IMR-90 (cell line): ENCODE measurements around the gene DERA. TPM values are rescaled to one million over a fixed set of nuclear protein-coding genes. Genes with fewer than 3 reads are reported as not detected.

ENCODE experiments used
- ATAC-seq: fragments of 200-7000 bp; cut with Tn5 transposase; 2 replicates; pipeline ENCODE4 v1.9.1; 2020; ENCODE audit warnings: low read depth, mild to moderate bottlenecking, moderate library complexity
- BruUV-seq: library from RNA; stranded (reverse); fragments of 400-500 nt; replicated peaks from 2 replicates; lab custom pipeline; 2021; lab: Mats Ljungman, UMichigan
- CTCF ChIA-PET: fragments of 300-600 bp; formaldehyde crosslinking; extraction: SDS; loops from one replicate; lab custom pipeline; 2021; ENCODE audit warnings: antibody characterized with exemption; lab: Yijun Ruan, JAX
- POLR2A ChIA-PET: fragments of 300-600 bp; sonication (Branson Sonifier 250); formaldehyde crosslinking; loops from one replicate; lab custom pipeline; 2022; ENCODE audit warnings: antibody characterized with exemption; ENCODE audit not compliant: unreplicated experiment; lab: Charles Lee
- DNase-seq: peaks from one replicate; pipeline ENCODE4 v3.0.0; 2013
- H2AFZ ChIP-seq: replicated peaks from 2 replicates; pipeline ENCODE3; 2013; ENCODE audit warnings: low read length, mild to moderate bottlenecking; ENCODE audit not compliant: poor library complexity
- H2AK5ac ChIP-seq: 2 replicates; pipeline ENCODE4 v1.6.1; 2013; ENCODE audit warnings: low read depth, low read length, inconsistent platforms
- H2AK9ac ChIP-seq: replicated peaks from 2 replicates; pipeline ENCODE3; 2013; ENCODE audit warnings: mild to moderate bottlenecking, low read depth, low read length, moderate library complexity; ENCODE audit not compliant: poor library complexity
- H2BK120ac ChIP-seq: 2 replicates; pipeline ENCODE4 v1.6.1; 2013; ENCODE audit warnings: low read depth, low read length, inconsistent platforms
- H2BK15ac ChIP-seq: 3 replicates; pipeline ENCODE4 v1.6.1; 2013; ENCODE audit warnings: low read depth, low read length, inconsistent platforms
- H2BK20ac ChIP-seq: 2 replicates; pipeline ENCODE4 v1.6.1; 2013; ENCODE audit warnings: low read depth, mild to moderate bottlenecking, inconsistent platforms, low read length, moderate library complexity
- H2BK5ac ChIP-seq: 2 replicates; pipeline ENCODE4 v1.6.1; 2013; ENCODE audit warnings: mild to moderate bottlenecking, low read depth, low read length, inconsistent platforms; ENCODE audit not compliant: poor library complexity, severe bottlenecking
- H3K14ac ChIP-seq: replicated peaks from 2 replicates; pipeline ENCODE4 v1.6.1; 2013; ENCODE audit warnings: low read depth, low read length, inconsistent platforms
- H3K18ac ChIP-seq: 2 replicates; pipeline ENCODE4 v1.6.1; 2013; ENCODE audit warnings: low read depth, low read length, control low read depth
- H3K23ac ChIP-seq: 2 replicates; pipeline ENCODE4 v1.6.1; 2013; ENCODE audit warnings: low read depth, low read length, inconsistent platforms
- H3K27ac ChIP-seq: 2 replicates; pipeline ENCODE4 v1.5.1; 2013; ENCODE audit warnings: mild to moderate bottlenecking, control low read depth, low read length; ENCODE audit not compliant: insufficient read depth
- H3K27me3 ChIP-seq: 2 replicates; pipeline ENCODE4 v1.6.1; 2013; ENCODE audit warnings: low read length; ENCODE audit not compliant: control insufficient read depth, insufficient read depth
- H3K36me3 ChIP-seq: 2 replicates; pipeline ENCODE4 v1.6.1; 2013; ENCODE audit warnings: low read length, mixed read lengths; ENCODE audit not compliant: control insufficient read depth, insufficient read depth
- H3K4ac ChIP-seq: 2 replicates; pipeline ENCODE4 v1.6.1; 2013; ENCODE audit warnings: low read depth, low read length, inconsistent platforms
- H3K4me1 ChIP-seq: 2 replicates; pipeline ENCODE4 v1.6.1; 2013; ENCODE audit warnings: low read length, mixed read lengths; ENCODE audit not compliant: control insufficient read depth, insufficient read depth
- H3K4me2 ChIP-seq: 2 replicates; pipeline ENCODE4 v1.6.1; 2013; ENCODE audit warnings: low read depth, mild to moderate bottlenecking, control low read depth, low read length, moderate library complexity
- H3K4me3 ChIP-seq: 2 replicates; pipeline ENCODE4 v1.5.1; 2013; ENCODE audit warnings: low read depth, mild to moderate bottlenecking, control low read depth, low read length, moderate library complexity; ENCODE audit not compliant: insufficient read depth
- H3K56ac ChIP-seq: 2 replicates; pipeline ENCODE4 v1.6.1; 2013; ENCODE audit warnings: low read length, inconsistent platforms; ENCODE audit not compliant: insufficient read depth; ENCODE audit errors: extremely low read depth
- H3K79me1 ChIP-seq, 2 experiments: 2 replicates each; pipeline ENCODE4 v1.6.1; 2013; ENCODE audit warnings: low read length in 2 of 2, inconsistent platforms in 1 of 2, low read depth in 1 of 2
- H3K9ac ChIP-seq: 2 replicates; pipeline ENCODE4 v1.6.1; 2013; ENCODE audit warnings: low read depth, low read length, control low read depth
- H3K9me1 ChIP-seq: 2 replicates; pipeline ENCODE4 v1.6.1; 2013; ENCODE audit warnings: low read length, inconsistent platforms; ENCODE audit not compliant: insufficient read depth
- H3K9me3 ChIP-seq: 2 replicates; pipeline ENCODE4 v1.6.1; 2013; ENCODE audit warnings: low read length; ENCODE audit not compliant: control insufficient read depth, insufficient read depth
- H4K20me1 ChIP-seq: 2 replicates; pipeline ENCODE4 v1.6.1; 2013; ENCODE audit warnings: low read length, inconsistent platforms; ENCODE audit not compliant: insufficient read depth
- H4K5ac ChIP-seq: 2 replicates; pipeline ENCODE4 v1.6.1; 2013; ENCODE audit warnings: mild to moderate bottlenecking, low read depth, low read length, control low read depth
- H4K8ac ChIP-seq, 2 experiments: 2 replicates each; pipeline ENCODE4 v1.6.1; 2013; ENCODE audit warnings: low read depth in 2 of 2, low read length in 2 of 2, control low read depth in 1 of 2, inconsistent platforms in 1 of 2
- H4K91ac ChIP-seq: 2 replicates; pipeline ENCODE4 v1.6.1; 2013; ENCODE audit warnings: low read depth, low read length, inconsistent platforms; ENCODE audit not compliant: insufficient read depth
- BHLHE40 ChIP-seq: fragments of 150-350 bp; IDR thresholded peaks from 2 replicates; pipeline ENCODE4 v1.6.1; 2016; ENCODE audit warnings: mild to moderate bottlenecking, low read depth, low read length
- CEBPB ChIP-seq: IDR thresholded peaks from 2 replicates; pipeline ENCODE4 v1.6.1; 2012; ENCODE audit warnings: low read depth, low read length, improper control_type of control experiment
- CHD1 ChIP-seq: IDR thresholded peaks from 2 replicates; pipeline ENCODE4 v1.6.1; 2012; ENCODE audit warnings: low read depth, low read length, improper control_type of control experiment
- FOS ChIP-seq: fragments of 150-350 bp; IDR thresholded peaks from 2 replicates; pipeline ENCODE4 v1.6.1; 2016; ENCODE audit warnings: low read depth, low read length
- MAFK ChIP-seq: IDR thresholded peaks from 2 replicates; pipeline ENCODE4 v1.6.1; 2012; ENCODE audit warnings: low read depth, low read length, improper control_type of control experiment
- MAZ ChIP-seq: IDR thresholded peaks from 2 replicates; pipeline ENCODE4 v1.6.1; 2012; ENCODE audit warnings: low read depth, mild to moderate bottlenecking, low read length, improper control_type of control experiment, moderate library complexity, borderline replicate concordance
- MXI1 ChIP-seq: IDR thresholded peaks from 2 replicates; pipeline ENCODE4 v1.6.1; 2012; ENCODE audit warnings: low read depth, mild to moderate bottlenecking, low read length, moderate library complexity, borderline replicate concordance
- NFE2L2 ChIP-seq: fragments of 150-350 bp; IDR thresholded peaks from 2 replicates; pipeline ENCODE4 v1.6.1; 2016; ENCODE audit warnings: low read depth, mild to moderate bottlenecking, low read length
- POLR2A ChIP-seq: IDR thresholded peaks from 2 replicates; pipeline ENCODE4 v1.6.1; 2012; ENCODE audit warnings: mild to moderate bottlenecking, low read depth, low read length
- RAD21 ChIP-seq: IDR thresholded peaks from 2 replicates; pipeline ENCODE4 v1.6.1; 2012; ENCODE audit warnings: low read length, improper control_type of control experiment
- RCOR1 ChIP-seq: IDR thresholded peaks from 2 replicates; pipeline ENCODE4 v1.6.1; 2012; ENCODE audit warnings: mild to moderate bottlenecking, low read length, improper control_type of control experiment; ENCODE audit not compliant: insufficient replicate concordance
- RFX5 ChIP-seq: IDR thresholded peaks from 2 replicates; pipeline ENCODE4 v1.8.0; 2012; ENCODE audit warnings: low read depth, mild to moderate bottlenecking, low read length, moderate library complexity
- SMC3 ChIP-seq: fragments of 150-350 bp; IDR thresholded peaks from 2 replicates; pipeline ENCODE4 v1.6.1; 2016; ENCODE audit warnings: low read depth, mild to moderate bottlenecking, antibody characterized with exemption, low read length, moderate library complexity
- WGBS, 2 experiments: methylation state at CpG; one replicate each; pipeline versions ENCODE4 v1.1.5 to v1.1.7; 2013; ENCODE audit warnings: missing lambda C conversion rate in 2 of 2; ENCODE audit not compliant: insufficient read length in 1 of 2; ENCODE audit errors: extremely low coverage in 2 of 2; 5-methylcytosine and 5-hydroxymethylcytosine counted together
- dilution Hi-C: fragments of 300-500 bp; cut with HindIII; formaldehyde crosslinking; loops from one replicate; pipeline ENCODE4 v1.14.3; 2018; ENCODE audit warnings: low sequenced_read_pairs; ENCODE audit not compliant: unreplicated experiment
- in situ Hi-C: fragments of 300-500 bp; cut with MboI; formaldehyde crosslinking; loops from 3 replicates; pipeline ENCODE4 v1.14.3; 2019; ENCODE audit warnings: low sequenced_read_pairs, inconsistent platforms, mixed read lengths
- intact Hi-C: fragments of 100-400 bp; cut with micrococcal nuclease; formaldehyde crosslinking; loops from 2 replicates; pipeline ENCODE4 v1.10.0; 2022
- polyA plus RNA-seq, 3 experiments: library from polyadenylated mRNA; depleted of rRNA; stranded (reverse); fragments of >200 nt; gene quantifications; 2 replicates each; pipeline ENCODE4 v1.2.3, GENCODE V29; 2012; ENCODE audit warnings: low replicate concordance in 1 of 3
- total RNA-seq: library from RNA; depleted of rRNA; stranded (reverse); fragments of >200 nt; gene quantifications from 2 replicates; pipeline ENCODE4 v1.2.3, GENCODE V29; 2012
- TF ChIP-seq, protein P1 (sequence below): fragments of 150-350 bp; IDR thresholded peaks from 2 replicates; pipeline ENCODE4 v1.6.1; 2017; ENCODE audit warnings: mild to moderate bottlenecking, antibody characterized with exemption, low read length, low read depth
- TF ChIP-seq, protein P2 (sequence below): conservative IDR thresholded peaks from 2 replicates; pipeline ENCODE4 v1.5.1; 2012; ENCODE audit warnings: mild to moderate bottlenecking, low read depth, low read length, improper control_type of control experiment
- TF ChIP-seq, protein P3 (sequence below): fragments of 150-350 bp; IDR thresholded peaks from 2 replicates; pipeline ENCODE4 v1.6.1; 2016; ENCODE audit warnings: low read depth, mild to moderate bottlenecking, low read length, moderate library complexity, borderline replicate concordance

Gene DERA
- total and polyA plus RNA-seq, 2 of the 4 experiments (the other 2 are of a cell fraction), result 28.1 to 58.6 TPM

DNA sequence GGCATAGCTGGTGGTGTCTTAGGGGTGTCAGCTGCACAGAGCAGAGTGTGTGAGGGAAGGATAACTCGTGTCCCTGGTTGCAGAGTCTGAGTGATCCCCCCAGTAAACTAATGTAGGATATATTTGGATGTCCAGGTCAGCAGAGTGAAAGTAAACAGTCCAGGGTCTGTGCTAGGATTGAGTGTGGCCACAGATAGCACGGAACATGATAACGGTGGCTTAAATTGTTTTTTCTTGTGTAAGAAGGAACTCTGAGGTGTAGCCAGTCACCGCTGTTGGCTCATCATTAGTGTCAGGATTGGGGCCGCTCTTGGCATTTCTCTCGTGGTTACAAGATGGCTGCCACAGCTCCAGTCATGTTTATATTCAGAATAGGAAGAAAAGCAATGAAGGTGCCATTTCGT lies 97.3 kb downstream of the DERA start:
- intact Hi-C loops, result no loop called here
- Histone ChIP-seq H3K9me1 (no peaks in the 10 kb centered on the region; the same call in 1 of the 2 replicates), H3K4me3 (no peak overlapping the region), H4K20me1 (no peaks in the 10 kb centered on the region), H3K9me3 (no peaks in the 10 kb centered on the region), H3K23ac (no peak overlapping the region), H2BK120ac (no peak overlapping the region), H3K14ac (no peak overlapping the region), H3K56ac (no peak overlapping the region), H2AK9ac (no peak overlapping the region), H3K4ac (no peak overlapping the region), H3K36me3 (peaks cover 1% of the 10 kb centered on the region; the same call in 1 of the 2 replicates), H2BK5ac (no peak overlapping the region), H2AK5ac (no peak overlapping the region), H3K9ac (no peak overlapping the region), H3K4me2 (no peak overlapping the region), H2AFZ (no peak overlapping the region), H3K18ac (no peak overlapping the region), H4K91ac (no peak overlapping the region), H3K27ac (no peak overlapping the region), H4K5ac (no peak overlapping the region), H2BK20ac (no peak overlapping the region), H3K79me1 (peaks cover 0 to 3% of the 10 kb centered on the region in 2 experiments; a peak in 2 of 4 replicates), H2BK15ac (no peak overlapping the region), H4K8ac (no peak overlapping the region), H3K27me3 (no peaks in the 10 kb centered on the region), H3K4me1 (no peaks in the 10 kb centered on the region)
- ChIA-PET POLR2A (no interaction called here), CTCF (interaction anchor here (1.4 kb wide), 1 partner anchor 10 kb away, joined by 5 read pairs; no protein-coding TSS in a partner anchor)
- BruUV-seq, result no TSS peak
- in situ Hi-C loops, result no loop called here
- TF ChIP-seq, protein P1, sequence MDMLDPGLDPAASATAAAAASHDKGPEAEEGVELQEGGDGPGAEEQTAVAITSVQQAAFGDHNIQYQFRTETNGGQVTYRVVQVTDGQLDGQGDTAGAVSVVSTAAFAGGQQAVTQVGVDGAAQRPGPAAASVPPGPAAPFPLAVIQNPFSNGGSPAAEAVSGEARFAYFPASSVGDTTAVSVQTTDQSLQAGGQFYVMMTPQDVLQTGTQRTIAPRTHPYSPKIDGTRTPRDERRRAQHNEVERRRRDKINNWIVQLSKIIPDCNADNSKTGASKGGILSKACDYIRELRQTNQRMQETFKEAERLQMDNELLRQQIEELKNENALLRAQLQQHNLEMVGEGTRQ, result no peak
- TF ChIP-seq NFE2L2 (no peak), MAFK (no peak), MAZ (no peak), CEBPB (no peak), BHLHE40 (no peak), RCOR1 (no peak), CHD1 (no peak), SMC3 (no peak), POLR2A (no peak), FOS (no peak), RFX5 (no peak), MXI1 (no peak), RAD21 (no peak)
- TF ChIP-seq, protein P2, sequence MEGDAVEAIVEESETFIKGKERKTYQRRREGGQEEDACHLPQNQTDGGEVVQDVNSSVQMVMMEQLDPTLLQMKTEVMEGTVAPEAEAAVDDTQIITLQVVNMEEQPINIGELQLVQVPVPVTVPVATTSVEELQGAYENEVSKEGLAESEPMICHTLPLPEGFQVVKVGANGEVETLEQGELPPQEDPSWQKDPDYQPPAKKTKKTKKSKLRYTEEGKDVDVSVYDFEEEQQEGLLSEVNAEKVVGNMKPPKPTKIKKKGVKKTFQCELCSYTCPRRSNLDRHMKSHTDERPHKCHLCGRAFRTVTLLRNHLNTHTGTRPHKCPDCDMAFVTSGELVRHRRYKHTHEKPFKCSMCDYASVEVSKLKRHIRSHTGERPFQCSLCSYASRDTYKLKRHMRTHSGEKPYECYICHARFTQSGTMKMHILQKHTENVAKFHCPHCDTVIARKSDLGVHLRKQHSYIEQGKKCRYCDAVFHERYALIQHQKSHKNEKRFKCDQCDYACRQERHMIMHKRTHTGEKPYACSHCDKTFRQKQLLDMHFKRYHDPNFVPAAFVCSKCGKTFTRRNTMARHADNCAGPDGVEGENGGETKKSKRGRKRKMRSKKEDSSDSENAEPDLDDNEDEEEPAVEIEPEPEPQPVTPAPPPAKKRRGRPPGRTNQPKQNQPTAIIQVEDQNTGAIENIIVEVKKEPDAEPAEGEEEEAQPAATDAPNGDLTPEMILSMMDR, result no peak
- TF ChIP-seq, protein P3, sequence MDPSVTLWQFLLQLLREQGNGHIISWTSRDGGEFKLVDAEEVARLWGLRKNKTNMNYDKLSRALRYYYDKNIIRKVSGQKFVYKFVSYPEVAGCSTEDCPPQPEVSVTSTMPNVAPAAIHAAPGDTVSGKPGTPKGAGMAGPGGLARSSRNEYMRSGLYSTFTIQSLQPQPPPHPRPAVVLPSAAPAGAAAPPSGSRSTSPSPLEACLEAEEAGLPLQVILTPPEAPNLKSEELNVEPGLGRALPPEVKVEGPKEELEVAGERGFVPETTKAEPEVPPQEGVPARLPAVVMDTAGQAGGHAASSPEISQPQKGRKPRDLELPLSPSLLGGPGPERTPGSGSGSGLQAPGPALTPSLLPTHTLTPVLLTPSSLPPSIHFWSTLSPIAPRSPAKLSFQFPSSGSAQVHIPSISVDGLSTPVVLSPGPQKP, result no peak
- WGBS, 2 experiments, result 90% methylated on average over 6 of the region's 7 CpGs; no CpG with 5 or more reads in 1 of the 2 experiments
- dilution Hi-C loops, result no loop called here
- ATAC-seq (no peak), DNase-seq (peak; percentile 4)
